H1 (cell line): ENCODE measurements around the gene ABLIM1.

Experiments used
- BRCA1 ChIP-seq: IDR thresholded peaks from 2 replicates; pipeline ENCODE4 v1.6.1; 2012; ENCODE audit warnings: low read depth, low read length, improper control_type of control experiment
- CTCF ChIP-seq, 3 experiments: IDR thresholded peaks; 1 replicate in 2 of 3; 2 replicates in 1 of 3; pipeline versions ENCODE4 v1.5.1 to v1.6.1; 2011; ENCODE audit warnings: low read length in 3 of 3, mild to moderate bottlenecking in 3 of 3, inconsistent platforms in 2 of 3, low read depth in 1 of 3, moderate library complexity in 1 of 3; ENCODE audit not compliant: insufficient read depth in 1 of 3; ENCODE audit errors: control extremely low read depth in 1 of 3
- E2F6 ChIP-seq: IDR thresholded peaks from 2 replicates; pipeline ENCODE4 v1.6.1; 2012; ENCODE audit warnings: inconsistent platforms
- EP300 ChIP-seq, 2 experiments: IDR thresholded peaks; 1 replicate in 1 of 2; 2 replicates in 1 of 2; pipeline ENCODE4 v1.6.1; 2011 to 2012; ENCODE audit warnings: low read depth in 2 of 2, low read length in 2 of 2, mild to moderate bottlenecking in 2 of 2, borderline replicate concordance in 1 of 2, inconsistent platforms in 1 of 2, moderate library complexity in 1 of 2
- JUND ChIP-seq: IDR thresholded peaks from 2 replicates; pipeline ENCODE4 v1.6.1; 2011; ENCODE audit warnings: mild to moderate bottlenecking, improper control_type of control experiment, low read length
- POLR2A ChIP-seq, 2 experiments: IDR thresholded peaks; 1 replicate in 1 of 2; 2 replicates in 1 of 2; pipeline ENCODE4 v1.6.1; 2011; ENCODE audit warnings: low read depth in 2 of 2, low read length in 2 of 2, mild to moderate bottlenecking in 2 of 2; ENCODE audit errors: control extremely low read depth in 1 of 2
- RAD21 ChIP-seq, 2 experiments: IDR thresholded peaks in 1 of 2; conservative IDR thresholded peaks in 1 of 2; 2 replicates each; pipeline ENCODE4 v1.6.1; 2011; ENCODE audit warnings: low read depth in 2 of 2, low read length in 2 of 2, improper control_type of control experiment in 1 of 2, inconsistent platforms in 1 of 2, mild to moderate bottlenecking in 1 of 2, moderate library complexity in 1 of 2
- SP2 ChIP-seq: IDR thresholded peaks from 2 replicates; pipeline ENCODE4 v1.6.1; 2012; ENCODE audit warnings: mild to moderate bottlenecking, low read length, inconsistent platforms
- ZNF274 ChIP-seq: IDR thresholded peaks from 2 replicates; pipeline ENCODE4 v1.7.0; 2012; ENCODE audit warnings: low read length, borderline replicate concordance; ENCODE audit errors: extremely low read depth

- TF ChIP-seq BRCA1: no peak
- TF ChIP-seq POLR2A (IDR thresholded peaks at IDR 0.05; ENCODE audit: control extremely low read depth in 1 of 2, low read depth in 2 of 2, low read length in 2 of 2): no peak
- no peak for TF ChIP-seq CTCF (IDR thresholded peaks at IDR 0.05; ENCODE audit: control extremely low read depth in 1 of 3, insufficient read depth in 1 of 3, low read depth in 1 of 3, low read length in 3 of 3)
- TF ChIP-seq ZNF274: no peak
- no peak for TF ChIP-seq RAD21 (IDR thresholded peaks at IDR 0.05 in 1 of 2, conservative IDR thresholded peaks at IDR 0.05 in 1 of 2; ENCODE audit: low read depth in 2 of 2, low read length in 2 of 2)
- TF ChIP-seq E2F6: no peak
- no peak for TF ChIP-seq JUND
- TF ChIP-seq EP300 (IDR thresholded peaks at IDR 0.05; ENCODE audit: borderline replicate concordance in 1 of 2, low read depth in 2 of 2, low read length in 2 of 2): no peak
- TF ChIP-seq SP2: no peak
Measured at GRCh38 chr10:114474989-114475388, 183.1 kb downstream of the ABLIM1 start.
